A673 (cell line): ENCODE results near the gene RASA3. TPM values are rescaled to one million over a fixed set of nuclear protein-coding genes. Genes with fewer than 3 reads are reported as not detected.
"Not testable (repeated sequence)": the region's sequence is repeated elsewhere in the genome, so short reads cannot be mapped to it uniquely, and the experiment has no call there.

Experiments used
- BruUV-seq: library from RNA; stranded (reverse); fragments of 400-500 nt; replicated peaks from 2 replicates; lab custom pipeline; 2021; lab: Mats Ljungman, UMichigan
- CTCF ChIA-PET: fragments of 300-600 bp; sonication (Branson Sonifier 250); formaldehyde crosslinking; loops from one replicate; lab custom pipeline; 2022; ENCODE audit warnings: antibody characterized with exemption; lab: Charles Lee
- POLR2A ChIA-PET: fragments of 300-600 bp; sonication (Branson Sonifier 250); formaldehyde crosslinking; loops from one replicate; lab custom pipeline; 2022; ENCODE audit warnings: antibody characterized with exemption; ENCODE audit not compliant: low non-redundant PET; lab: Charles Lee
- DNase-seq: peaks from one replicate; pipeline ENCODE4 v3.0.0-alpha.2; 2015; ENCODE audit warnings: low spot score
- H3K27ac ChIP-seq: fragments of 200-600 bp; sonication (generic); 2 replicates; pipeline ENCODE4 v1.5.1; 2016; ENCODE audit warnings: mixed run types, low read depth, mild to moderate bottlenecking, mixed read lengths, antibody characterized with exemption, low read length; ENCODE audit not compliant: poor library complexity, severe bottlenecking
- H3K27me3 ChIP-seq: fragments of 200-600 bp; sonication (generic); replicated peaks from 2 replicates; pipeline ENCODE4 v1.6.1; 2017; ENCODE audit warnings: mixed run types, low read depth, mild to moderate bottlenecking, mixed read lengths, antibody characterized with exemption, low read length; ENCODE audit not compliant: insufficient read depth, poor library complexity
- H3K36me3 ChIP-seq: fragments of 200-600 bp; sonication (generic); 2 replicates; pipeline ENCODE4 v1.6.1; 2016; ENCODE audit warnings: mixed run types, mild to moderate bottlenecking, mixed read lengths, antibody characterized with exemption, low read length; ENCODE audit not compliant: insufficient read depth, poor library complexity, severe bottlenecking
- H3K4me1 ChIP-seq: fragments of 200-600 bp; sonication (generic); 2 replicates; pipeline ENCODE4 v1.6.1; 2017; ENCODE audit warnings: mixed run types, mild to moderate bottlenecking, mixed read lengths, antibody characterized with exemption, low read length; ENCODE audit not compliant: insufficient read depth, poor library complexity, severe bottlenecking
- H3K4me3 ChIP-seq: fragments of 200-600 bp; sonication (generic); 2 replicates; pipeline ENCODE4 v1.5.1; 2016; ENCODE audit warnings: low read depth, mixed run types, mild to moderate bottlenecking, mixed read lengths, low read length; ENCODE audit not compliant: poor library complexity, severe bottlenecking
- H3K9me3 ChIP-seq: fragments of 200-600 bp; sonication (generic); 2 replicates; pipeline ENCODE4 v1.6.1; 2016; ENCODE audit warnings: mixed run types, low read depth, mild to moderate bottlenecking, mixed read lengths, antibody characterized with exemption, low read length; ENCODE audit not compliant: poor library complexity, severe bottlenecking
- CTCF ChIP-seq: fragments of 300-800, 200-600 bp; sonication (generic); conservative IDR thresholded peaks from 2 replicates; pipeline ENCODE4 v1.5.1; 2017; ENCODE audit warnings: low read depth, mild to moderate bottlenecking, antibody characterized with exemption, low read length, moderate library complexity, mixed read lengths
- EZH2 ChIP-seq: fragments of 200-600 bp; sonication (generic); IDR thresholded peaks from 2 replicates; pipeline ENCODE4 v1.6.1; 2017; ENCODE audit warnings: borderline replicate concordance, low read depth, mild to moderate bottlenecking, mixed read lengths, antibody characterized with exemption, low read length; ENCODE audit not compliant: poor library complexity, severe bottlenecking
- intact Hi-C: fragments of 100-400 bp; cut with micrococcal nuclease; formaldehyde crosslinking; loops from one replicate; pipeline ENCODE4 v1.10.0; 2022; ENCODE audit not compliant: unreplicated experiment
- total RNA-seq: library from RNA; stranded (reverse); gene quantifications from 2 replicates; pipeline ENCODE4 v1.2.3, GENCODE V29; 2021

Gene RASA3
- total RNA-seq, 1 experiment from 2014 or later = 22.1 TPM

GRCh38 chr13:114020750-114021463 lies 111.5 kb downstream of the RASA3 start:
- no TSS peak for BruUV-seq
- Histone ChIP-seq H3K4me3 (no peak overlapping the region), H3K36me3 (no peaks in the 10 kb centered on the region), H3K4me1 (no peaks in the 10 kb centered on the region), H3K27me3 (no peaks in the 10 kb centered on the region), H3K9me3 (no peaks in the 10 kb centered on the region), H3K27ac (no peak overlapping the region)
- intact Hi-C loops = no loop called here
- DNase-seq = no peak
- ChIA-PET POLR2A (no interaction called here), CTCF (no interaction called here)
- TF ChIP-seq CTCF (no peak), EZH2 (no peak)

- H3K27me3 ChIP-seq, H3K4me3 ChIP-seq, intact Hi-C loops, H3K4me1 ChIP-seq, POLR2A ChIA-PET, DNase-seq, H3K9me3 ChIP-seq, CTCF ChIA-PET, BruUV-seq, H3K27ac ChIP-seq, H3K36me3 ChIP-seq: not testable (repeated sequence)
Measured at GRCh38 chr13:114020134-114020533, 112.3 kb downstream of the RASA3 start.

- POLR2A ChIA-PET = no interaction called here
- H3K4me3 ChIP-seq = no peak overlapping the region
- CTCF ChIA-PET = no interaction called here
- H3K36me3 ChIP-seq = no peaks in the 10 kb centered on the region
- H3K9me3 ChIP-seq = no peaks in the 10 kb centered on the region
- DNase-seq = peak; percentile 48
- no TSS peak for BruUV-seq
- no peak overlapping the region for H3K27ac ChIP-seq
- H3K4me1 ChIP-seq = no peaks in the 10 kb centered on the region
- H3K27me3 ChIP-seq = no peaks in the 10 kb centered on the region
- no peak for TF ChIP-seq CTCF
- TF ChIP-seq EZH2 = no peak
- intact Hi-C loops = no loop called here
Measured at GRCh38 chr13:114019367-114019766, 113.1 kb downstream of the RASA3 start.
